PFSK-1 (cell line): ENCODE results near the gene SERTAD4.

ENCODE experiments used
- FOXP2 ChIP-seq: optimal IDR thresholded peaks from 2 replicates; pipeline ENCODE3; 2011; ENCODE audit warnings: borderline replicate concordance, control low read depth, inconsistent platforms; ENCODE audit not compliant: insufficient read depth; ENCODE audit errors: extremely low read length, extremely low read depth
- POLR2AphosphoS5 ChIP-seq: IDR thresholded peaks from 2 replicates; pipeline ENCODE4 v1.6.1; 2012; ENCODE audit warnings: low read depth, mild to moderate bottlenecking, control low read depth, low read length, moderate library complexity
- SIN3A ChIP-seq: IDR thresholded peaks from 2 replicates; pipeline ENCODE4 v1.6.1; 2012; ENCODE audit warnings: mild to moderate bottlenecking, low read length, moderate library complexity, borderline replicate concordance; ENCODE audit not compliant: insufficient read depth
- TAF1 ChIP-seq: IDR thresholded peaks from 2 replicates; pipeline ENCODE4 v1.6.1; 2012; ENCODE audit warnings: low read length, control low read depth, borderline replicate concordance; ENCODE audit not compliant: insufficient read depth
- TF ChIP-seq, protein P1 (sequence below), 2 experiments: IDR thresholded peaks; 2 replicates each; pipeline versions ENCODE4 v1.6.1 to v1.8.0; 2011 to 2012; ENCODE audit warnings: low read depth in 2 of 2, low read length in 2 of 2, control low read depth in 1 of 2, inconsistent platforms in 1 of 2, mild to moderate bottlenecking in 1 of 2, moderate library complexity in 1 of 2; ENCODE audit not compliant: insufficient read depth in 1 of 2

The SERTAD4 gene

GRCh38 chr1:210201681-210202080, 30.9 kb upstream of the SERTAD4 start:
- TF ChIP-seq, protein P1, sequence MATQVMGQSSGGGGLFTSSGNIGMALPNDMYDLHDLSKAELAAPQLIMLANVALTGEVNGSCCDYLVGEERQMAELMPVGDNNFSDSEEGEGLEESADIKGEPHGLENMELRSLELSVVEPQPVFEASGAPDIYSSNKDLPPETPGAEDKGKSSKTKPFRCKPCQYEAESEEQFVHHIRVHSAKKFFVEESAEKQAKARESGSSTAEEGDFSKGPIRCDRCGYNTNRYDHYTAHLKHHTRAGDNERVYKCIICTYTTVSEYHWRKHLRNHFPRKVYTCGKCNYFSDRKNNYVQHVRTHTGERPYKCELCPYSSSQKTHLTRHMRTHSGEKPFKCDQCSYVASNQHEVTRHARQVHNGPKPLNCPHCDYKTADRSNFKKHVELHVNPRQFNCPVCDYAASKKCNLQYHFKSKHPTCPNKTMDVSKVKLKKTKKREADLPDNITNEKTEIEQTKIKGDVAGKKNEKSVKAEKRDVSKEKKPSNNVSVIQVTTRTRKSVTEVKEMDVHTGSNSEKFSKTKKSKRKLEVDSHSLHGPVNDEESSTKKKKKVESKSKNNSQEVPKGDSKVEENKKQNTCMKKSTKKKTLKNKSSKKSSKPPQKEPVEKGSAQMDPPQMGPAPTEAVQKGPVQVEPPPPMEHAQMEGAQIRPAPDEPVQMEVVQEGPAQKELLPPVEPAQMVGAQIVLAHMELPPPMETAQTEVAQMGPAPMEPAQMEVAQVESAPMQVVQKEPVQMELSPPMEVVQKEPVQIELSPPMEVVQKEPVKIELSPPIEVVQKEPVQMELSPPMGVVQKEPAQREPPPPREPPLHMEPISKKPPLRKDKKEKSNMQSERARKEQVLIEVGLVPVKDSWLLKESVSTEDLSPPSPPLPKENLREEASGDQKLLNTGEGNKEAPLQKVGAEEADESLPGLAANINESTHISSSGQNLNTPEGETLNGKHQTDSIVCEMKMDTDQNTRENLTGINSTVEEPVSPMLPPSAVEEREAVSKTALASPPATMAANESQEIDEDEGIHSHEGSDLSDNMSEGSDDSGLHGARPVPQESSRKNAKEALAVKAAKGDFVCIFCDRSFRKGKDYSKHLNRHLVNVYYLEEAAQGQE (IDR thresholded peaks at IDR 0.05; ENCODE audit: insufficient read depth in 1 of 2, low read depth in 2 of 2, low read length in 2 of 2): no peak
- TF ChIP-seq TAF1: no peak
- no peak for TF ChIP-seq SIN3A
- no peak for TF ChIP-seq FOXP2

DNA sequence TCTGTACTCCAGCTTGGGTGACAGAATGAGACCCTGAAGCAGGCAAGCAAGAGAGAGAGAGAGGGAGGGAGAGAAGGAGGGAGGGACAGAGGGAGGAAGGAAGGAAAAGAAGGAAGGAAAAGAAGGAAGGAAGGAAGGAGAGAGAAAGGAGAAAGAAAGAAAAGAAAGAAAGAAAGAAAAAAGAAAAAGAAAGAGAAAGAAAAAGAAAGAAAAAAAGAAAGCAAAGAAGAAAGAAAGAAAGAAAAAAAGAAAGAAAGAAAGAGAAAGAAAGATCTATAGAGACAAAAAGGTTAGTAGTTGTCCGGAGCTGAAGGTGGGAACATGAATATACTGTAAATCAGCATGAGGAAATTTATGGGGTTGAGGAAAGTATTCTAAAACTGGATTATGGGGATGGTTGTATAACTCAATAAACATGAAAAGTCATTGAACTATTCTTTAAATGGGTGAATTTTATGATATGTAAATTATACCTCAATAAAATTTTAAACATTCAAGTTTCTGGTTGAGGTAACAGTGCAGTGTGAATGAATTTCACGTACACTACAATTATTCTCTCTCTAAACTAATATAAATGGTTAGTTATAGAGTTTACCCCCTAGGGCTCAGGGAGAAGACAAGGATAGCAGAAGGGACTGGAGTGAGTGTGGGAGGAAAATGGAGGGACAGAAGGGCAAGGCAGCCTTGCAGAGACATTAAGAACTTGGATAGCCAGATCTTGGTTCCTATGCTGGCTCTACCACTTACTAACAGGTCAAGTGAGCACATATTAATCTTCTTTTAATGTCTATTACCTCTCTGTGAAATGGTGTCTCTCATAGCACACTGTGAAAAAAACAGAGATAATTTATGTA, 24.8 kb upstream of the SERTAD4 start:
- TF ChIP-seq TAF1 (no peak), POLR2AphosphoS5 (no peak), SIN3A (no peak), FOXP2 (no peak)
- TF ChIP-seq, protein P1 (IDR thresholded peaks at IDR 0.05; ENCODE audit: insufficient read depth in 1 of 2, low read depth in 2 of 2, low read length in 2 of 2): no peak

DNA sequence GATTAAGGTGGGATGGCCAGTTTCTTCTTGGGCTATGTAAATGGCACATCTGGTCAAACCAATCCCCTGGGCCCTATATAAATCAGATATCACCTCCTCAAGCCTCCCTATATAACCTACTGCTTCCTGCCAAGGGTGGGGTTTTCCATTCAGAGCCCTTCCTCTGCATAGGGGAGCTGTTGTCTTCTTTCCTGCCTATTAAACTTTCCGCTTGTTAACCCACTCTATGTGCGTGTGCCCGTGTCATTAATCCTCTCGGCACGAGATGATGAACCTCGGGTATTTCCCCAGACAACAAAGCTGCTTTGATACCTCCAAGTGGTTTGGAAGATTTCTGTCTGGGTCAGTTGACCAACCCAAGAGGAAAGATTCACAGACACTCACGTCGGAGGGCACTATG, 19.3 kb upstream of the SERTAD4 start:
- TF ChIP-seq FOXP2: no peak
- TF ChIP-seq SIN3A: no peak
- TF ChIP-seq, protein P1 (IDR thresholded peaks at IDR 0.05; ENCODE audit: insufficient read depth in 1 of 2, low read depth in 2 of 2, low read length in 2 of 2): no peak
- no peak for TF ChIP-seq POLR2AphosphoS5
- no peak for TF ChIP-seq TAF1

DNA sequence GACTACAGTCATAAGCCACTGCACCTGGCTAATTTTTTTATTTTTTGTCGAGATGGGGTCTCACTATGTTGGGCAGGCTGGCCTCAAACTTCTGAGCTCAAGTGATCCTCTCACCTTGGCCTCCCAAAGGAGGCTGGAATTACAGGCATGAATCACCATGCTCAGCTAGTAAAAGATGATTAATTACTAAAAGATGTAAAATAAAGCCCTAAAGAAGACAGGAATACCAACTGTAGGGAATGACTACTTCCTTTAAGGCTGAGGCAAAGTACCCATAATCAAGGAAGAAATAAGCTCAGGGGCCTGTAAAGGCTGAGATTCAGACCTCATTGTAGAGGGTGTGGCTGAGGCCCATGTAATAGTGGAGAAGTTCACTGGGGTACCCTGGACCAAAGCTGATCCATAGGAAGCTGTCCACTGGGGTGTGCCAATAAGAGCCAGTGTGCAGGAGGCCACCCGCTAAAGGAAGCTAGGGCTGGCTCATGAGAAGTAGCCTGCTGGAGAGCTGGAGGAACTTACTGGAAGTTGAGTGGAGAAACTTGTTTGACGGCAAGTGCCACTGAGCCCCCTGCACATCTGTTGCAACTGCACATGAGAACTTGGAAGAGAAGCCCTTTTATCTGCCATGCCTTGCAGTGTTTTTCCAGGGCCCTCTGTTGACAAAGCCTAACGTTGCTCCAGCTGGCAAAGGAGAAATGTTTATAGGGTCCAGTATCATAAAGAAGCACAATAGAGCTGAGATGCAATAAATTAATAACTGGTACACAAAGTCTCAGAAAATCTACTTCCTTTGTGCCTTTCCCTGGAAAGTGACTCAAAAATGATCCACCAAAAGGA, 17.8 kb upstream of the SERTAD4 start:
- TF ChIP-seq FOXP2 (no peak), TAF1 (no peak), POLR2AphosphoS5 (no peak), SIN3A (no peak)
- TF ChIP-seq, protein P1 (IDR thresholded peaks at IDR 0.05; ENCODE audit: insufficient read depth in 1 of 2, low read depth in 2 of 2, low read length in 2 of 2): no peak
